K562 (cell line): Measurements from ENCODE around the gene TP53RK. TPM values are rescaled to one million over a fixed set of nuclear protein-coding genes. Genes with fewer than 3 reads are reported as not detected.

Experiments
- CTCFL ChIP-seq: IDR thresholded peaks from 2 replicates; pipeline ENCODE4 v1.6.1; 2011; ENCODE audit warnings: borderline replicate concordance, low read depth, mild to moderate bottlenecking, moderate library complexity, low read length; ENCODE audit not compliant: insufficient read depth, poor library complexity, severe bottlenecking
- HNRNPK ChIP-seq: fragments of 200-400 bp; formaldehyde crosslinking; IDR thresholded peaks from one replicate; pipeline ENCODE4 v1.6.1; 2018; ENCODE audit warnings: mild to moderate bottlenecking, low read depth, low read length; ENCODE audit not compliant: poor library complexity, severe bottlenecking
- ILK ChIP-seq: fragments of 450-650 bp; IDR thresholded peaks from 2 replicates; pipeline ENCODE4 v1.6.1; 2016; ENCODE audit warnings: missing genetic modification characterization, low read depth, mild to moderate bottlenecking, missing compliant biosample characterization, moderate library complexity, borderline replicate concordance
- KDM2B ChIP-seq: fragments of 250-450 bp; sonication (Bioruptor Pico); IDR thresholded peaks from 2 replicates; pipeline ENCODE4 v1.8.0; 2021; ENCODE audit warnings: mild to moderate bottlenecking, moderate library complexity
- MAFG ChIP-seq: fragments of 450-650 bp; conservative IDR thresholded peaks from 2 replicates; pipeline ENCODE4 v1.6.1; 2016; ENCODE audit warnings: missing genetic modification characterization, missing compliant biosample characterization
- NEUROD1 ChIP-seq: fragments of 150-350 bp; IDR thresholded peaks from 2 replicates; pipeline ENCODE4 v1.6.1; 2014; ENCODE audit warnings: borderline replicate concordance, low read length, low read depth; ENCODE audit not compliant: partially characterized antibody
- PHF8 ChIP-seq: fragments of 200-600 bp; sonication (generic); IDR thresholded peaks from 2 replicates; pipeline ENCODE4 v1.6.1; 2012; ENCODE audit warnings: mixed run types, mild to moderate bottlenecking, inconsistent platforms, low read length, moderate library complexity, borderline replicate concordance
- THRAP3 ChIP-seq: fragments of 450-650 bp; IDR thresholded peaks from 2 replicates; pipeline ENCODE4 v1.6.1; 2016; ENCODE audit warnings: mild to moderate bottlenecking, inconsistent platforms, borderline replicate concordance
- ZBTB49 ChIP-seq: sonication (generic); formaldehyde crosslinking; IDR thresholded peaks from 2 replicates; pipeline ENCODE4 v1.8.0; 2022; ENCODE audit warnings: missing genetic modification reagents, mild to moderate bottlenecking, borderline replicate concordance
- ZFP1 ChIP-seq: fragments of 450-650 bp; formaldehyde crosslinking; IDR thresholded peaks from 2 replicates; pipeline ENCODE4 v1.4.0; 2020; ENCODE audit warnings: mild to moderate bottlenecking, mixed read lengths
- ZNF766 ChIP-seq: fragments of 200-800 bp; sonication (Bioruptor generic); conservative IDR thresholded peaks from 2 replicates; pipeline ENCODE4 v1.6.1; 2016; ENCODE audit warnings: missing genetic modification characterization, missing compliant biosample characterization
- polyA plus RNA-seq, 8 experiments: library from polyadenylated mRNA; depleted of rRNA in 4 of 8; stranded (reverse) in 5 of 8; unstranded in 3 of 8; fragments of >200 nt; fragmentation: Nextera tagmentation in 2 of 8; fragmentation: Illumina TruSeq in 1 of 8; extraction: Ambion mirVana in 2 of 8; extraction: Trizol in 1 of 8; gene quantifications; 2 replicates each; pipeline versions ENCODE4 v1.2.1 to v1.2.3, GENCODE V29; 2011 to 2014; ENCODE audit warnings: inconsistent platforms in 1 of 8, missing spikeins in 1 of 8
- total RNA-seq, 7 experiments: library from RNA; depleted of rRNA in 6 of 7; stranded (reverse); fragments of >200 nt in 6 of 7; fragmentation: Illumina TruSeq in 2 of 7; extraction: Trizol in 2 of 7; gene quantifications; 2 replicates each; pipeline versions ENCODE4 v1.2.1 to v1.2.3, GENCODE V29; 2011 to 2021; ENCODE audit warnings: low replicate concordance in 1 of 7
- TF ChIP-seq, protein P1 (sequence below): IDR thresholded peaks from 3 replicates; pipeline ENCODE4 v1.6.1; 2011; ENCODE audit warnings: borderline replicate concordance, mild to moderate bottlenecking; ENCODE audit not compliant: insufficient read length, insufficient read depth

Gene TP53RK
- total and polyA plus RNA-seq, 9 of the 15 experiments (the other 6 are each of a cell fraction or from before 2014, with no cell fraction given): 2.9 to 43.5 (median 17.2) TPM

DNA sequence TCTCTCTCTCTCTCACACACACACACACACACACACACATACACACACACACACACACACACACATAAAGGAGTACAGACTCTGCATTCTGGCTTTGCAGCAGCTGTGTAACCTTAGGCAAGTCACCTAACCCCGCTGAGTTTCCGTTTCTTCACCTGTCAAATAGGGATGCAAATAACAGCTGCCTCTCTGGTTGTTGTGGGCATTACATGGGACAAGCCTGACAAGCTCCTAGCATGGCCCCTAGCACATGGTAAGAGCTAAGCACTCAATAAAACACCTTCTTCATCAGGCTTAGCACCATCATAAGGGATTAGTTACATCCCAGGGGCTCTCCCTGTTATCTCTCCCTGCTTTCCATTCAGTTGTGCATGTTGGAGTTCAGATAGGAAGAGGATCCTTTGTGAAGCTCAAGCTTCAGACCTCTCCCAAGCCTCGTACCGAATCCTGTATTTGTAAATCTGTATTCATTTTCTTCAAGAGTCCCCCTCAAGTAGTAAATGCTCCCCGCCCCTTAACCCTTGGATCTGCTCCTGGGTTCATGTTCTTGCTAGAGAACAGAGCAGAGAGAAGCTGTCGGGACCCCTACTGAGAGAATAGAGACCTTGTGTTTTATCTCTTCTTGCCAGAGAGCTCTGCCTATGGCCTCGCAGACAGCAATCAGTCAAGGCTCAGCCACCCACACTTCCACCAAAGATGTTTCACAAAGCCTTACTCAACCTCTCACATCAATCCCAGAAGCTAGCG, 40.2 kb downstream of the TP53RK start (continued):
- TF ChIP-seq, protein P1, sequence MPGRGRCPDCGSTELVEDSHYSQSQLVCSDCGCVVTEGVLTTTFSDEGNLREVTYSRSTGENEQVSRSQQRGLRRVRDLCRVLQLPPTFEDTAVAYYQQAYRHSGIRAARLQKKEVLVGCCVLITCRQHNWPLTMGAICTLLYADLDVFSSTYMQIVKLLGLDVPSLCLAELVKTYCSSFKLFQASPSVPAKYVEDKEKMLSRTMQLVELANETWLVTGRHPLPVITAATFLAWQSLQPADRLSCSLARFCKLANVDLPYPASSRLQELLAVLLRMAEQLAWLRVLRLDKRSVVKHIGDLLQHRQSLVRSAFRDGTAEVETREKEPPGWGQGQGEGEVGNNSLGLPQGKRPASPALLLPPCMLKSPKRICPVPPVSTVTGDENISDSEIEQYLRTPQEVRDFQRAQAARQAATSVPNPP: no peak
- TF ChIP-seq ZNF766 (CRISPR knock-in tag) (peak; percentile 78), HNRNPK (no peak), CTCFL (no peak), MAFG (no peak), ILK (tag) (no peak), ZBTB49 (CRISPR knock-in tag) (no peak), NEUROD1 (no peak), KDM2B (no peak), THRAP3 (peak; percentile 21; the same call in 1 of the 2 replicates), ZFP1 (CRISPR knock-in tag) (no peak), PHF8 (no peak)
